Tibial nerve (tissue), 4 donors: ENCODE results near the gene TMC7. TPM values are rescaled to one million over a fixed set of nuclear protein-coding genes. Genes with fewer than 3 reads are reported as not detected.

Experiments
- DNase-seq, 2 donors: peaks; one replicate each; pipeline ENCODE4 v3.0.0-alpha.2; 2019; ENCODE audit warnings: low spot score in 2 of 2
- H3K27ac ChIP-seq, 4 donors: fragments of 200-600 bp; sonication (generic) in 3 of 4; one replicate each; pipeline ENCODE4 v1.5.1; 2017 to 2019; ENCODE audit warnings: mild to moderate bottlenecking in 1 of 4
- H3K27me3 ChIP-seq, 2 donors: fragments of 200-600 bp; sonication (generic) in 1 of 2; one replicate each; pipeline versions ENCODE4 v1.5.1 to v1.6.0; 2017 to 2019
- H3K36me3 ChIP-seq, 3 donors: fragments of 200-600 bp; sonication (generic); one replicate each; pipeline ENCODE4 v1.5.1; 2018 to 2019
- H3K4me1 ChIP-seq, 4 donors: fragments of 200-600 bp; sonication (generic) in 3 of 4; one replicate each; pipeline ENCODE4 v1.5.1; 2017 to 2019
- H3K4me3 ChIP-seq, 4 donors: fragments of 200-600 bp; sonication (generic) in 3 of 4; one replicate each; pipeline ENCODE4 v1.5.1; 2017 to 2019; ENCODE audit warnings: mild to moderate bottlenecking in 1 of 4, moderate library complexity in 1 of 4
- H3K9me3 ChIP-seq, 4 donors: fragments of 200-600 bp; sonication (generic) in 3 of 4; one replicate each; pipeline ENCODE4 v1.5.1; 2017 to 2019
- EP300 ChIP-seq, 2 donors: sonication (generic); formaldehyde crosslinking; IDR thresholded peaks; one replicate each; pipeline ENCODE4 v1.6.1; 2017; ENCODE audit warnings: antibody characterized with exemption in 2 of 2, mild to moderate bottlenecking in 1 of 2
- POLR2A ChIP-seq, 2 donors: fragments of 450-650 bp; IDR thresholded peaks; one replicate each; pipeline ENCODE4 v1.6.1; 2017; ENCODE audit warnings: antibody characterized with exemption in 2 of 2, mild to moderate bottlenecking in 2 of 2, moderate library complexity in 2 of 2
- WGBS, 2 donors: methylation state at CpG; one replicate each; pipeline ENCODE4 v1.1.5; 2018; 5-methylcytosine and 5-hydroxymethylcytosine counted together
- total RNA-seq, 4 donors: library from RNA; depleted of rRNA; stranded (reverse); fragments of >200 nt; gene quantifications; one replicate each; pipeline ENCODE4 v1.1.0, GENCODE V29; 2016
- TF ChIP-seq, protein P1 (sequence below), 5 experiments: fragments of 200-600 bp in 3 of 5; fragments of 450-650 bp in 2 of 5; sonication (generic) in 3 of 5; IDR thresholded peaks; one replicate each; pipeline ENCODE4 v1.5.1; 2016 to 2019; ENCODE audit warnings: antibody characterized with exemption in 5 of 5, mild to moderate bottlenecking in 3 of 5, moderate library complexity in 2 of 5

Gene TMC7
- total RNA-seq, 4 donors from 2014 or later = 3.3 to 8.1 (median 4.5) TPM

DNA sequence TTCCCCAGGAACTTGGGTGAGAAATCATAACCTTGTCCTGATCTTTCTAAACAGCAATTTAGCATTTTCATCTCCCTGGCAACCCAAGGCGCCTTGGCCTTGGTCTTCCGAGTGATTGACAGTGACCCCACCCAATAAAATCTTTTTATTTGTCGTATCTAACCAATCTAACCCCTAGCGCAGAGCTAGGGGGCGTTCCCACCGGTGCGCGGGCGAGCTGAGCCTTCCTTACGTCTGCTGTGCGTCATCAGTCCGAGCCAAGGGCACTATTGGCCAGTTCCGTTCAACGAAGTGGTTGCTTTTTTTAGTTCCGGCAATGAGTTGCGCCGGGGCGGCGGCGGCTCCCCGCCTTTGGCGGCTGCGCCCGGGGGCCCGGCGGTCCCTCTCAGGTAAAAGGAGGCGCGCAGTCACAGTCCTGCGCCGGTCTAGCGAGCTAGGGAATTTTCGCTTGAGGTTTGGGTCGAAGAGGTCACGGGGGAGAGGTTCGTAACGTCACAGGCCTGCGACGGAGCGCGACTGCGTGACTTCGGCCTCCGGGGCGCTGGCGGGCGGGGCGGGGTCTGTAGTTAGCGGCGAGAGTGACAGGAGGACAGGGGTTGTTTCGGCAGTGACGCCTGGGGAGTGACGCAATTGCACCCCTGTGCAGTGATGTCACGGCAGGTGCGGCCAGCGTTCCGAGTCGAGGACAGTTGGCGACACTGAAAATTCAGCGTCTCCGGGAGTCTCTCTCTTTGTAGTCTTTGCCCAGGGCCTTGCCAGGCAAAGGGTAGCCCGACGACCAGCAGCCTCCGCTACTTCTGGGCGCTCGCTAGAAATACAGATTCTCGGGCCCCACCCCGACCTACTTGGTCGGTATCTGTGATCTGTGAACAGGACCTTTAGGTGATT, 83.9 kb downstream of the TMC7 start, which contains the start of gene COQ7:
Gene COQ7 (plus strand): TSS at position 266 of the 888 bp plus-strand sequence. CDS start 51 bp downstream, at position 317.
- TF ChIP-seq POLR2A (IDR thresholded peaks at IDR 0.05) (peak; percentile 14 to 62), EP300 (IDR thresholded peaks at IDR 0.05) (peak; percentile 89 to 96)
- TF ChIP-seq, protein P1, sequence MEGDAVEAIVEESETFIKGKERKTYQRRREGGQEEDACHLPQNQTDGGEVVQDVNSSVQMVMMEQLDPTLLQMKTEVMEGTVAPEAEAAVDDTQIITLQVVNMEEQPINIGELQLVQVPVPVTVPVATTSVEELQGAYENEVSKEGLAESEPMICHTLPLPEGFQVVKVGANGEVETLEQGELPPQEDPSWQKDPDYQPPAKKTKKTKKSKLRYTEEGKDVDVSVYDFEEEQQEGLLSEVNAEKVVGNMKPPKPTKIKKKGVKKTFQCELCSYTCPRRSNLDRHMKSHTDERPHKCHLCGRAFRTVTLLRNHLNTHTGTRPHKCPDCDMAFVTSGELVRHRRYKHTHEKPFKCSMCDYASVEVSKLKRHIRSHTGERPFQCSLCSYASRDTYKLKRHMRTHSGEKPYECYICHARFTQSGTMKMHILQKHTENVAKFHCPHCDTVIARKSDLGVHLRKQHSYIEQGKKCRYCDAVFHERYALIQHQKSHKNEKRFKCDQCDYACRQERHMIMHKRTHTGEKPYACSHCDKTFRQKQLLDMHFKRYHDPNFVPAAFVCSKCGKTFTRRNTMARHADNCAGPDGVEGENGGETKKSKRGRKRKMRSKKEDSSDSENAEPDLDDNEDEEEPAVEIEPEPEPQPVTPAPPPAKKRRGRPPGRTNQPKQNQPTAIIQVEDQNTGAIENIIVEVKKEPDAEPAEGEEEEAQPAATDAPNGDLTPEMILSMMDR (IDR thresholded peaks at IDR 0.05) = peak in 2 of 5 experiments; percentile 20 to 46
- Histone ChIP-seq H3K27ac (peak within 1 kb of the TSS; percentile 99 to 100 (median 100)), H3K36me3 (peaks cover 0 to 24% (median 0%) of the 10 kb centered on the region in 3 donors), H3K4me1 (peaks cover 0 to 26% (median 13%) of the 10 kb centered on the region in 4 donors), H3K4me3 (peak within 1 kb of the TSS; percentile 72 to 91 (median 90)), H3K27me3 (no peaks in the 10 kb centered on the region), H3K9me3 (no peaks in the 10 kb centered on the region)
- WGBS, 2 donors = 0 to 1% methylated on average over 54 to 62 of the region's 68 CpGs
- DNase-seq = peak; percentile 96

DNA sequence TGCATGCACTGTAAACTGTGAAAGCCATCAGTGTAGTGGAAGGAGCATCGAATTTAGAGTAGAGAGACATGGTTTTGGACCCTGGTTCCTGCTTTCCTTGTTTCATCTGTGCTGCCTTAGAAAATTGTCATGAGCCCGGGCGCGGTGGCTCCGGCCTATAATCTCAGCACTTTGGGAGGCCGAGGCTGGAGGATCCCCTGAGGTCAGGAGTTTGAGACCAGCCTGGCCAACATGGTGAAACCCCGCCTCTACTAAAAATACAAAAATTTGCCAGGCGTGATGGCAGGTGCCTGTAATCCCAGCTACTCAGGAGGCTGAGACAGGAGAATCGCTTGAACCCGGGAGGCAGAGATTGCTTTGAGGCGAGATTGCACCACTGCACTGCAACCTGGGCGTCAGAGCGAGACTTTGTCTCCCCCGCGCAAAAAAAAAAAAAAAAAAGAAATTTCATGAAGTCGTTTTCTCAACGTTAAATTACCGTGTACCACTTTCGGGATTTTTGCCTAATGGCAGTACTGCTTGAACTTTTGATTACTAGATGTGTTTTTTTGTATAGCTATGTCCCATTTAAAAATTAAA, 84.6 kb downstream of the TMC7 start:
- Histone ChIP-seq H3K9me3 (no peaks in the 10 kb centered on the region), H3K27ac (peak overlapping the region; percentile 99 to 100 (median 100)), H3K4me3 (peak overlapping the region; percentile 72 to 91 (median 90)), H3K36me3 (peaks cover 0 to 24% (median 0%) of the 10 kb centered on the region in 3 donors), H3K4me1 (peaks cover 0 to 26% (median 13%) of the 10 kb centered on the region in 4 donors), H3K27me3 (no peaks in the 10 kb centered on the region)
- WGBS, 2 donors = 47 to 53% methylated on average over 19 of the region's 19 CpGs
- no peak for TF ChIP-seq EP300 (IDR thresholded peaks at IDR 0.05)
- no peak for TF ChIP-seq POLR2A (IDR thresholded peaks at IDR 0.05)
- TF ChIP-seq, protein P1 (IDR thresholded peaks at IDR 0.05) = no peak
- DNase-seq = no peak

DNA sequence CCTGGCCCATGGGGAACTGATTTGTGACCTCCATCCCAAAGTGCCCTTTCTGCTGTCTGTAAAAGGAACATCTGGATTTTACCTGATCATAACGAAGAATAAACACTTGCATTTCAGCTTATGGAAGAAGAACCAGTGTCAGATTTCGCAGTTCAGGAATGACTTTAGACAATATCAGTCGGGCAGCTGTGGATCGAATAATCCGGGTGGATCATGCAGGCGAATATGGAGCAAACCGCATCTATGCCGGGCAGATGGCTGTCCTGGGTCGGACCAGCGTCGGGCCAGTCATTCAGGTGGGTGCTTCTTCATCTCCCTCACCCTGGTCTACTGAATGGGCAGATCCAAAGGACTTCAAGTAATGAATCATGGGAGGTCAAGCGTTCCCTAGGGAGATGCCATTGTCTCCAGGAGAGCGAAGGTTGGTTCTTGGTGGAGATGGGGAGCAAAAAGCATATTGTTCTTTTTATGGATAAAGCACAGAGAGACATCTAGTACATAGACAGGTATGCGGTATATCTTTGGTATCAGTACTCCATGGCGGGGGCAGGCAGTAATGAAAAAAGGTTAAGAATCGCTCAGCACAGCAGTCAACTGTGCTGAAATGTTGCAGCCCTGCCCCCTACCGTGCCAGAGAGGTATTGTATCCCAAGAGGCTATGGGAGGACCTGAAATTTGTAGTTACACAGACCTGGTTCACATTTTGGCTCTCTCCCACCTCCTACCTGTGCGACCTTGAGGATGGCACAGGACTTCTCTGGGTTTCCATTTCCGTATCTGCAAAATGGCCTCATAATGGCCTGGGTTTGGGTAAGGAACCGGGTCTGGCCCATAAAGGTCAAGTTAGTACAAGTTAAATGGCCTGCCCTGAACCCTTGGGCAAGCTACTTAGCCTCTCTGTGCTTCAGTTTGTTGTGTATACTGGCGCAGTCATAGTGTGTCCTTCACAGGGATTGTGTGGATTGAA, 88.4 kb downstream of the TMC7 start:
- peak in 1 of 2 donors; percentile 30 for DNase-seq
- Histone ChIP-seq H3K36me3 (peaks cover 0 to 60% (median 2%) of the 10 kb centered on the region in 3 donors), H3K27ac (no peak overlapping the region), H3K27me3 (no peaks in the 10 kb centered on the region), H3K4me1 (peaks cover 0 to 26% (median 13%) of the 10 kb centered on the region in 4 donors), H3K4me3 (no peak overlapping the region), H3K9me3 (no peaks in the 10 kb centered on the region)
- 78 to 82% methylated on average over 21 of the region's 21 CpGs for WGBS, 2 donors
- no peak for TF ChIP-seq POLR2A (IDR thresholded peaks at IDR 0.05)
- TF ChIP-seq, protein P1 (IDR thresholded peaks at IDR 0.05) = peak in 4 of 5 experiments; percentile 53 to 63 (median 56)
- no peak for TF ChIP-seq EP300 (IDR thresholded peaks at IDR 0.05)

DNA sequence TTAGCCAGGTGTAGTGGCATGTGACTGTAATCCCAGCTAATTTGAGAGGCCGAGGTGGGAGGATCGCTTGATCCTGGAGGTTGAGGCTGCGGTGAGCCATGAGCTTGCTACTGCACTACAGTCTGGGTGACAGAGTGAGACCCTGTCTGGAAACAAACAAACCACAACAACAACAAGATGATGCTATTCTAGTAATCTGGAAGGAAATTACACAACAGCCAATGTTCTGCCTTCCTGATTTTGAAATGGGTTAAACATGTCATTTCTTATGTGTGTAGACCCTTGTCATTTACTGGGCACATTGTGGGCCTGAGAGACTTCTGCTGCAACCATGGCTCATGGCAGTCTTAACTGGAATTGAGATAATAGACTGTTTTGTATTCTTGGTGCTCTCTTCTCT, 89.6 kb downstream of the TMC7 start:
- Histone ChIP-seq H3K27ac (peak overlapping the region in 1 of 4 donors; percentile 20), H3K36me3 (peaks cover 0 to 72% (median 2%) of the 10 kb centered on the region in 3 donors), H3K4me3 (no peak overlapping the region), H3K4me1 (peaks cover 0 to 22% (median 11%) of the 10 kb centered on the region in 4 donors), H3K27me3 (no peaks in the 10 kb centered on the region), H3K9me3 (no peaks in the 10 kb centered on the region)
- no peak for DNase-seq
- TF ChIP-seq EP300 (IDR thresholded peaks at IDR 0.05) (no peak), POLR2A (IDR thresholded peaks at IDR 0.05) (no peak)
- TF ChIP-seq, protein P1 (IDR thresholded peaks at IDR 0.05) = no peak
- 90 to 93% methylated on average over 3 of the region's 3 CpGs for WGBS, 2 donors
